Progenitor cell of endocrine pancreas (in vitro differentiated cells): ENCODE data around the gene PLA2G4E. TPM values are rescaled to one million over a fixed set of nuclear protein-coding genes. Genes with fewer than 3 reads are reported as not detected.

Source experiments
- DNase-seq: peaks from one replicate; pipeline ENCODE4 v3.0.0; 2021; ENCODE audit warnings: low spot score; ENCODE audit not compliant: unreplicated experiment
- H3K27ac Mint-ChIP-seq: 2 replicates; pipeline ENCODE4 v1.8.0; 2021; ENCODE audit warnings: mild to moderate bottlenecking, moderate library complexity, mixed read lengths
- H3K27me3 Mint-ChIP-seq: 2 replicates; pipeline ENCODE4 v1.8.0; 2021; ENCODE audit warnings: mixed read lengths
- H3K36me3 Mint-ChIP-seq: 2 replicates; pipeline ENCODE4 v1.8.0; 2022; ENCODE audit warnings: mixed read lengths; ENCODE audit not compliant: insufficient read depth
- H3K4me1 Mint-ChIP-seq: 2 replicates; pipeline ENCODE4 v1.8.0; 2021; ENCODE audit warnings: low read depth, mixed read lengths
- H3K4me3 Mint-ChIP-seq: 2 replicates; pipeline ENCODE4 v1.8.0; 2021; ENCODE audit warnings: low read depth, mild to moderate bottlenecking, moderate library complexity, mixed read lengths
- H3K9me3 Mint-ChIP-seq: 2 replicates; pipeline ENCODE4 v1.8.0; 2021; ENCODE audit warnings: low read depth, mixed read lengths
- CTCF ChIP-seq: fragments of 200-600 bp; sonication (generic); IDR thresholded peaks from one replicate; pipeline ENCODE4 v1.5.0; 2021; ENCODE audit warnings: antibody characterized with exemption, mild to moderate bottlenecking; ENCODE audit not compliant: unreplicated experiment
- total RNA-seq: library from RNA; stranded (reverse); gene quantifications from 2 replicates; pipeline ENCODE4 v1.2.1, GENCODE V29; 2021

The PLA2G4E gene
- total RNA-seq, 1 donor from 2014 or later: not detected

DNA sequence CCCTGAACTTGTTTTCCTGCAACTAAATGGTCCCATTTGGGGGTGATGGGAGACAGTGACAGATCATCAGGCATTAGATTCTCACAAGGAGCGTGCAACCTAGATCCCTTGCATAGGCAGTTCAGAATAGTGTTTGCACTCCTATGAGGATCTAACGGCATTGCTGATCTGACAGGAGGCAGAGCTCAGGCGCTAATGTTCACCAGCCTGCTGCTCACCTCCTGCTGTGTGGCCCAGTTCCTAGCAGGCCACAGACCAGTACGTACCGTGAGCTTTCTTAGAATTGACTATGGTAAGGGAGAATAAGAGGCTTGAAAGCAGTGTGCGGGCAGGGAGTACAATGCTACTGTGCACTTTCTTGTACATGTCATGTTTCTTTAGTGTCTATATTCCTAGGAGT is 17.6 kb upstream of the PLA2G4E start:
- no peak for DNase-seq
- no peak for TF ChIP-seq CTCF
- Mint-ChIP-seq H3K9me3 (no peaks in the 10 kb centered on the region), H3K27ac (no peak overlapping the region), H3K36me3 (no peaks in the 10 kb centered on the region), H3K4me1 (no peaks in the 10 kb centered on the region), H3K4me3 (no peak overlapping the region), H3K27me3 (no peaks in the 10 kb centered on the region)

- Mint-ChIP-seq H3K27me3 (no peaks in the 10 kb centered on the region), H3K36me3 (no peaks in the 10 kb centered on the region), H3K27ac (no peak overlapping the region), H3K4me3 (no peak overlapping the region), H3K9me3 (no peaks in the 10 kb centered on the region), H3K4me1 (no peaks in the 10 kb centered on the region)
- no peak for TF ChIP-seq CTCF
- no peak for DNase-seq
Observed at GRCh38 chr15:42037656-42038055, 16.8 kb upstream of the PLA2G4E start.

GRCh38 chr15:42036966-42037365 is 16.1 kb upstream of the PLA2G4E start:
- Mint-ChIP-seq H3K4me1 (no peaks in the 10 kb centered on the region), H3K27me3 (no peaks in the 10 kb centered on the region), H3K27ac (no peak overlapping the region), H3K4me3 (no peak overlapping the region), H3K9me3 (no peaks in the 10 kb centered on the region), H3K36me3 (no peaks in the 10 kb centered on the region)
- no peak for DNase-seq
- TF ChIP-seq CTCF: no peak

DNA sequence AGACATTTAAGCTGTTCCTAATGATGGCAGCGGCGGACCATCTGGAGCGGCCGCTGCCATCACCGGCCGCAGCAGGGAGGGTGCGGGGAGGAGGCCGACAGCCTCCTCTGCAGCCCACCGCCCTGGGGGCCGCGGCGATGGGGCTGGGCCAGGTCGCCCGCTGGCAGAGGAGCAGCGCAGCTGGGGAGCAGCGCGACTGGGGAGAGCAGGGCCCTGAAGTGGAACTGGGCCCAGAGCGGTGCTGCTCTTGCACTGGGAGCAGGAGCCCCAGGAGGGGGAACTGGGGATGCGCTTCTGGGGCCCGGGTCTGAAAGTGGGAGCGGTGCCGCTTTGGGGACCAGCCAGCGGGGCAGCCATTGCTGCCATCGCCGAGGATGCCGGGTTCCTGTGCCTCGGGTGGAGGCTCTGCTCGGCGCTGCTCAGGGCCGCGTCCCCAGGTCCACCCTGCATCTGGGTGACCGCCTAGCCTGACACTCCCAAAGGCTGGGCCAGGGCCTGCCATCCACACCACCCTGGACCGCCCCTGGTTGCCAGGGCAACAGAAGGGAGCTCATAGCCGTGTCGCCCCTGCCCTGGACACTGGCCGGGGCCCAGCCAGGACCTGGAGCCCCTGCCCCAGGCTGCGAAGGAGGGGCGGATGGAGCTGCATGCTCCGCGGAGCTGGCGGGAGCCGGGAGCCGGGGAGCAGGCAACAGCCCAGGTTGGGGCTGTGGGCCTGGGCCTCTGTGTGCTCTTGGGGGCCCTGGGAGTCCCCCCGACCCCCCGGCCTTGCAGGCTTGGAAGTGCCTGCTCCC is 15.5 kb upstream of the PLA2G4E start:
- no peaks in the 10 kb centered on the region for H3K4me1 Mint-ChIP-seq

DNA sequence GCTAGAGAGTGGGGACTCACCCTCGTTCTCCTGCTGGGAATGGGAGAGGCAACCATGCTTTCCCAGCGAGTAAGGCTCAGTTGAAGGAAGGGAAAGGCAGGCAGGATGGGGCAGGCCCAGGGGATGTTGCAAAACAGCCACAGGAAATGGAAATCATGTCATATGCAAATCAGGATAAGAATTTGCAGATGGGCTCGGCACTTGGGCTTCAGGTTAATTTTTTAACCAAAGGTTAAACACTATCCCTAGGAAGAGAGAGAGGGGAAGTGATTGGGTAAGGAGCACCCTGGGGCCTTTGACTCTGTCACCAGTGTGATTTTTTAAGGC is 14.6 kb upstream of the PLA2G4E start:
- Mint-ChIP-seq H3K4me3 (no peak overlapping the region), H3K36me3 (no peaks in the 10 kb centered on the region), H3K27me3 (peaks cover 3% of the 10 kb centered on the region), H3K9me3 (no peaks in the 10 kb centered on the region), H3K27ac (no peak overlapping the region), H3K4me1 (no peaks in the 10 kb centered on the region)
- no peak for DNase-seq
- TF ChIP-seq CTCF: no peak

More for the DNA sequence above, 15.5 kb upstream of the PLA2G4E start:
- no peak overlapping the region for H3K4me3 Mint-ChIP-seq
- no peak for TF ChIP-seq CTCF
- DNase-seq: no peak
- H3K27ac Mint-ChIP-seq: no peak overlapping the region
- H3K36me3 Mint-ChIP-seq: no peaks in the 10 kb centered on the region
- no peaks in the 10 kb centered on the region for H3K9me3 Mint-ChIP-seq
- peaks cover 2% of the 10 kb centered on the region for H3K27me3 Mint-ChIP-seq
